Testis (tissue), 2 donors: ENCODE results near the gene TMEM119.

Experiments used
- CTCF ChIP-seq, 3 experiments: fragments of 450-650 bp in 2 of 3; fragments of 200-600 bp in 1 of 3; sonication (generic) in 1 of 3; IDR thresholded peaks; one replicate each; pipeline ENCODE4 v1.5.1; 2016 to 2019; ENCODE audit warnings: antibody characterized with exemption in 3 of 3, mild to moderate bottlenecking in 2 of 3, moderate library complexity in 1 of 3
- POLR2A ChIP-seq: fragments of 450-650 bp; IDR thresholded peaks from one replicate; pipeline ENCODE4 v1.6.1; 2017; ENCODE audit warnings: antibody characterized with exemption, mild to moderate bottlenecking, moderate library complexity

- TF ChIP-seq POLR2A (no peak), CTCF (IDR thresholded peaks at IDR 0.05) (no peak)
Measured at GRCh38 chr12:108616941-108617858, 19.3 kb upstream of the TMEM119 start.
